ENCODE results near the gene PAPOLA.

PAPOLA gene

GRCh38 chr14:96598332-96598928, 96.2 kb downstream of the PAPOLA start:
- TF ChIP-seq CTCF (IDR thresholded peaks at IDR 0.05; ENCODE audit: control extremely low read depth, extremely low read depth, low read depth, missing control alignments) = no peak
- ChIA-PET CTCF (interaction anchor here (1.2 kb wide), 1 partner anchor 10 kb away, joined by 3 read pairs; no protein-coding TSS in a partner anchor), POLR2A (no interaction called here)
- no peak for DNase-seq (ENCODE audit: extremely low spot score)

GRCh38 chr14:96599076-96599475, 96.9 kb downstream of the PAPOLA start:
- POLR2A ChIA-PET = no interaction called here
- CTCF ChIA-PET = no interaction called here

GRCh38 chr14:96602186-96602585, 100.0 kb downstream of the PAPOLA start:
- DNase-seq (ENCODE audit: extremely low spot score) = no peak
- POLR2A ChIA-PET = no interaction called here
- TF ChIP-seq CTCF (IDR thresholded peaks at IDR 0.05; ENCODE audit: control extremely low read depth, extremely low read depth, low read depth, missing control alignments) = no peak
- CTCF ChIA-PET = no interaction called here

More at GRCh38 chr14:96599076-96599475, 96.9 kb downstream of the PAPOLA start:
- DNase-seq (ENCODE audit: extremely low spot score) = no peak
- TF ChIP-seq CTCF (IDR thresholded peaks at IDR 0.05; ENCODE audit: control extremely low read depth, extremely low read depth, low read depth, missing control alignments) = no peak

- no peak for DNase-seq (ENCODE audit: extremely low spot score)
- TF ChIP-seq CTCF (IDR thresholded peaks at IDR 0.05; ENCODE audit: control extremely low read depth, extremely low read depth, low read depth, missing control alignments) = no peak
- POLR2A ChIA-PET = no interaction called here
- CTCF ChIA-PET = no interaction called here
Observed at GRCh38 chr14:96603350-96604255, 101.4 kb downstream of the PAPOLA start.

GRCh38 chr14:96614481-96614881, 112.3 kb downstream of the PAPOLA start:
- ChIA-PET CTCF (no interaction called here), POLR2A (no interaction called here)
- TF ChIP-seq CTCF (IDR thresholded peaks at IDR 0.05; ENCODE audit: control extremely low read depth, extremely low read depth, low read depth, missing control alignments) = no peak
- DNase-seq (ENCODE audit: extremely low spot score) = no peak

GRCh38 chr14:96616161-96616721, 114.1 kb downstream of the PAPOLA start:
- POLR2A ChIA-PET = no interaction called here
- no peak for TF ChIP-seq CTCF (IDR thresholded peaks at IDR 0.05; ENCODE audit: control extremely low read depth, extremely low read depth, low read depth, missing control alignments)
- DNase-seq (ENCODE audit: extremely low spot score) = no peak
- CTCF ChIA-PET = no interaction called here
